Right atrium auricular region (tissue), 2 donors: Measurements from ENCODE around the gene TPM1. TPM values are rescaled to one million over a fixed set of nuclear protein-coding genes. Genes with fewer than 3 reads are reported as not detected.
A peak's percentile ranks its signal among the peaks of the same experiment; 100 is the strongest.

Experiments
- DNase-seq: peaks from one replicate; pipeline ENCODE4 v3.0.0-alpha.2; 2019; ENCODE audit warnings: low spot score
- H3K27ac ChIP-seq, 2 donors: fragments of 200-600 bp; sonication (generic); 1 replicate in 1 of 2; 2 replicates in 1 of 2; pipeline ENCODE4 v1.5.1; 2016 to 2019
- H3K27me3 ChIP-seq, 2 donors: fragments of 200-600 bp; sonication (generic); one replicate each; pipeline versions ENCODE4 v1.5.1 to v1.6.0; 2017 to 2019
- H3K36me3 ChIP-seq: fragments of 200-600 bp; sonication (generic); one replicate; pipeline ENCODE4 v1.5.1; 2016
- H3K4me1 ChIP-seq, 2 donors: fragments of 200-600 bp; sonication (generic); one replicate each; pipeline versions ENCODE4 v1.5.1 to v1.6.0; 2017 to 2019
- H3K4me3 ChIP-seq, 2 donors: fragments of 200-600 bp; sonication (generic); 1 replicate in 1 of 2; 2 replicates in 1 of 2; pipeline ENCODE4 v1.5.1; 2017 to 2019; ENCODE audit warnings: mild to moderate bottlenecking in 1 of 2, moderate library complexity in 1 of 2
- H3K9me3 ChIP-seq, 2 donors: fragments of 200-600 bp; sonication (generic); one replicate each; pipeline ENCODE4 v1.5.1; 2019
- total RNA-seq, 2 donors: library from RNA; depleted of rRNA; stranded (reverse); fragments of >200 nt; gene quantifications; one replicate each; pipeline ENCODE4 v1.1.0, GENCODE V29; 2016
- TF ChIP-seq, protein P1 (sequence below), 2 donors: fragments of 200-600 bp; sonication (generic); IDR thresholded peaks; one replicate each; pipeline ENCODE4 v1.5.1; 2019; ENCODE audit warnings: antibody characterized with exemption in 2 of 2

TPM1 gene
- total RNA-seq, 2 donors from 2014 or later = 5,368 to 7,988 TPM

- Histone ChIP-seq H3K4me1 (peaks cover 0 to 5% of the 10 kb centered on the region in 2 donors), H3K27ac (no peak overlapping the region), H3K27me3 (no peaks in the 10 kb centered on the region), H3K4me3 (no peak overlapping the region), H3K9me3 (no peaks in the 10 kb centered on the region), H3K36me3 (no peaks in the 10 kb centered on the region)
- DNase-seq = no peak
- TF ChIP-seq, protein P1, sequence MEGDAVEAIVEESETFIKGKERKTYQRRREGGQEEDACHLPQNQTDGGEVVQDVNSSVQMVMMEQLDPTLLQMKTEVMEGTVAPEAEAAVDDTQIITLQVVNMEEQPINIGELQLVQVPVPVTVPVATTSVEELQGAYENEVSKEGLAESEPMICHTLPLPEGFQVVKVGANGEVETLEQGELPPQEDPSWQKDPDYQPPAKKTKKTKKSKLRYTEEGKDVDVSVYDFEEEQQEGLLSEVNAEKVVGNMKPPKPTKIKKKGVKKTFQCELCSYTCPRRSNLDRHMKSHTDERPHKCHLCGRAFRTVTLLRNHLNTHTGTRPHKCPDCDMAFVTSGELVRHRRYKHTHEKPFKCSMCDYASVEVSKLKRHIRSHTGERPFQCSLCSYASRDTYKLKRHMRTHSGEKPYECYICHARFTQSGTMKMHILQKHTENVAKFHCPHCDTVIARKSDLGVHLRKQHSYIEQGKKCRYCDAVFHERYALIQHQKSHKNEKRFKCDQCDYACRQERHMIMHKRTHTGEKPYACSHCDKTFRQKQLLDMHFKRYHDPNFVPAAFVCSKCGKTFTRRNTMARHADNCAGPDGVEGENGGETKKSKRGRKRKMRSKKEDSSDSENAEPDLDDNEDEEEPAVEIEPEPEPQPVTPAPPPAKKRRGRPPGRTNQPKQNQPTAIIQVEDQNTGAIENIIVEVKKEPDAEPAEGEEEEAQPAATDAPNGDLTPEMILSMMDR (IDR thresholded peaks at IDR 0.05) = no peak
Measured at GRCh38 chr15:63023351-63023945, 19.1 kb upstream of the TPM1 start.

DNA sequence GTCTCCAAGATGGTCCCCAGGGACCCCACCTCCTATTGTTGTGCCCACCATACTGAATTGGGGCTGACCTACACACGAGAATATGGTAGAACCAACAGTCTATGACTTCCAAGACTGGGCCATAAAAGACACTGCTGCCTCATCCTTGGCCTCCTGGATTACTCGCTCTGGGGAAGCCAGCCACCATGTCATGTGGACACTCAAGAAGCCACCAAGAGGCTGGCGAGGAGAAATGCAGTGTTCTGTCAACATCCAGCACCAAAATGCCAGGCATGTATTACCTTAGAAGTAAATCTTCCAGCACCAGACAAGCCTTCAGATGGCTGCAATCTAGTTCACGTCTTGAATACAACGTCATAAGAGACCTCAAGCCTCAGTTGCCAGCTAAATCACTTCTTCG, 17.1 kb upstream of the TPM1 start:
- no peaks in the 10 kb centered on the region for H3K27me3 ChIP-seq
- TF ChIP-seq, protein P1 (IDR thresholded peaks at IDR 0.05) = no peak
- H3K9me3 ChIP-seq = no peaks in the 10 kb centered on the region
- no peaks in the 10 kb centered on the region for H3K4me1 ChIP-seq
- H3K36me3 ChIP-seq = no peaks in the 10 kb centered on the region
- no peak overlapping the region for H3K27ac ChIP-seq
- no peak for DNase-seq
- no peak overlapping the region for H3K4me3 ChIP-seq

- Histone ChIP-seq H3K4me1 (no peaks in the 10 kb centered on the region), H3K27ac (no peak overlapping the region), H3K36me3 (no peaks in the 10 kb centered on the region), H3K27me3 (no peaks in the 10 kb centered on the region), H3K9me3 (no peaks in the 10 kb centered on the region), H3K4me3 (no peak overlapping the region)
- no peak for DNase-seq
- TF ChIP-seq, protein P1 (IDR thresholded peaks at IDR 0.05) = no peak
Measured at GRCh38 chr15:63027646-63028045, 14.9 kb upstream of the TPM1 start.

DNA sequence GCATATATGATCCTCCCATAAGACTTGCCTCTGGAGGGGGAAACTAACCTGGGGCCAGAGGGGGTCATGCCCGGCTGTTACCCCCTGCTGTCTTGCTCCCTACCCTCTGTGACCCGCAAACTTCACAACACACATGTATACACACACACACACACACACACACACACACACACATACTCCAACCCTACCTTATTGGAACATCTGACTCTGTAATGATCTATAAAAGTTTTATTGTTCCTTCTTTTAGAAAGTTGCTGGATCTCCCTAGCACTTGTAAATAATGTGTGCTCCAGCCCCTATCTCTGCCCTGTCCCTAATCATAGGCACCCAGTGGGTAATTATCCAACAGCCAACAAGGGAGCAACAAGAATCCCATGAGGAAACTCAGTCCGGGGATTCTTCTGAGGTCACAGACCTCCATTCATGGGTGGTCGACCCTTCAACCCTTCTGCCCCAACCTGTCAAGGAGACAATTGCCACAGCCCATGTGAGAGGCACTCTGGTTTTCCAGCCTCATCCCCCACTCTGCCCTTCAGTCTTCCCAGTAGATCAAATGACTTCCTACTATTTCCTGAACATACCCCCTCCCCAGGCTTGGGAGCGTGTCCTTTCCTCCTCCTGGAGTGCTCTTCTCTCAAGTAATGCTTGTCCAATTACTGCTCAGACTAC, 14.0 kb upstream of the TPM1 start:
- DNase-seq = no peak
- Histone ChIP-seq H3K27ac (no peak overlapping the region), H3K36me3 (no peaks in the 10 kb centered on the region), H3K9me3 (no peaks in the 10 kb centered on the region), H3K27me3 (no peaks in the 10 kb centered on the region), H3K4me3 (no peak overlapping the region), H3K4me1 (no peaks in the 10 kb centered on the region)
- TF ChIP-seq, protein P1 (IDR thresholded peaks at IDR 0.05) = no peak

GRCh38 chr15:63029676-63030075, 12.9 kb upstream of the TPM1 start:
- Histone ChIP-seq H3K36me3 (no peaks in the 10 kb centered on the region), H3K4me3 (no peak overlapping the region), H3K4me1 (no peaks in the 10 kb centered on the region), H3K27me3 (no peaks in the 10 kb centered on the region), H3K9me3 (no peaks in the 10 kb centered on the region), H3K27ac (peak overlapping the region in 1 of 2 donors; percentile 4)
- no peak for DNase-seq
- TF ChIP-seq, protein P1 (IDR thresholded peaks at IDR 0.05) = no peak
